Neural progenitor cell (in vitro differentiated cells): ENCODE results near the gene TCAIM.

Source experiments
- CTCF ChIP-seq: fragments of 200-600 bp; sonication (generic); IDR thresholded peaks from 2 replicates; pipeline ENCODE4 v1.5.1; 2017; ENCODE audit warnings: antibody characterized with exemption, mild to moderate bottlenecking
- EZH2 ChIP-seq: fragments of 200-600 bp; sonication (generic); IDR thresholded peaks from 2 replicates; pipeline ENCODE4 v1.6.1; 2017; ENCODE audit warnings: antibody characterized with exemption, mild to moderate bottlenecking, moderate library complexity

DNA sequence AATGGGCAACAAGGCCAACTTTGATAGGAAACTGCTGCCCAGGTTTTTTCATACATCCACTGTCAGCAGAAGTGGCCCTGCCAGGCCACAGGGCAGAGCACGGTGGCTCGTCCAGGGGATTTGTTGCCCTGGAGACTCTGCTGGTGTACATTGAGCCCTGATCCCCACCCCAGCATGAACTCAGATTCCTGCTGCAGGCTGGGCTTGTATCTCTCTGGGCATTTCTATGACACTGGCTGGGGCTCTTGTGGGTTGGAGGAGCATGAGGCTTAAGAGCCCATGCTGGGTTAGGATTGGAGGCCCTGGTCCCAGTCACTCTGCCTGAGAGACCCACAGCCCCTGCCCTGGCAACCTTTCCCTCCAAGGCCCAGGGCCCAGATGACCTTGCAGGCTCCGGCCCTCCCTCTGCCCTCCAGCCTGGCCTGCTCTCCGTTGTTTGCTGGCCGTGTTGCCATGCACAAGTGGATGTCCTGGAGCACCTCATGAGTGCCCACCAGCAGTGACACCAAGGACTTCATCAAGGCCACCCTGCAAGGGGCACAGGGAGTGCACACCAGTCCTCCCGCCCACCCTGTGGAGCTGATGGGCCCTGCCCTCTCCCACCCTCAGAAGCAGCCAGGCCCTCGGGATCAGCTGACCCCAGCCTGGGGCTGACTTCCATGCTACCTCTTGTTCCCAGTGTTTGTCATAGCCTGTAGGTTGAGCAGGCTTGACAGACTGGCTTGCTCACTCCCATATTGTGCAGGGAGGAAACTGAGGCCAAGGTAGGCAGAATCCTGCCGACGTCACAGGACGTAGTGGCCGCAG is 80.8 kb downstream of the TCAIM start:
- TF ChIP-seq CTCF (no peak), EZH2 (no peak)
